K562 (cell line): Measurements from ENCODE around the gene CPM.

ENCODE experiments used
- CHD2 ChIP-seq: IDR thresholded peaks from 2 replicates; pipeline ENCODE4 v1.6.1; 2011; ENCODE audit warnings: low read depth, low read length
- CREB1 ChIP-seq, 2 experiments: sonication (generic) in 1 of 2; formaldehyde crosslinking in 1 of 2; IDR thresholded peaks; 2 replicates each; pipeline versions ENCODE4 v1.6.1 to v1.8.0; 2012 to 2022; ENCODE audit warnings: inconsistent platforms in 1 of 2, mild to moderate bottlenecking in 1 of 2, missing genetic modification reagents in 1 of 2, moderate library complexity in 1 of 2
- CTCF ChIP-seq, 3 experiments: IDR thresholded peaks in 2 of 3; conservative IDR thresholded peaks in 1 of 3; 2 replicates each; pipeline ENCODE4 v1.5.1; 2011 to 2012; ENCODE audit warnings: low read length in 3 of 3, mild to moderate bottlenecking in 3 of 3, control low read depth in 2 of 3, improper control_type of control experiment in 1 of 3, inconsistent platforms in 1 of 3, low read depth in 1 of 3, mixed read lengths in 1 of 3, moderate library complexity in 1 of 3; ENCODE audit not compliant: insufficient read depth in 2 of 3
- E2F4 ChIP-seq: sonication (generic); formaldehyde crosslinking; IDR thresholded peaks from 2 replicates; pipeline ENCODE4 v1.8.0; 2022; ENCODE audit warnings: mild to moderate bottlenecking, low read depth, missing genetic modification reagents
- ETV6 ChIP-seq, 3 experiments: fragments of 150-350 bp in 1 of 3; sonication (generic) in 1 of 3; formaldehyde crosslinking in 1 of 3; IDR thresholded peaks; 2 replicates each; pipeline versions ENCODE4 v1.6.1 to v1.8.0; 2014 to 2022; ENCODE audit warnings: borderline replicate concordance in 2 of 3, low read depth in 2 of 3, antibody characterized with exemption in 1 of 3, low read length in 1 of 3, mild to moderate bottlenecking in 1 of 3, missing genetic modification reagents in 1 of 3
- MYBL2 ChIP-seq, 2 experiments: fragments of 450-650 bp in 1 of 2; sonication (generic) in 1 of 2; formaldehyde crosslinking in 1 of 2; IDR thresholded peaks; 2 replicates each; pipeline versions ENCODE4 v1.6.1 to v1.8.1; 2017 to 2022; ENCODE audit warnings: borderline replicate concordance in 1 of 2, inconsistent platforms in 1 of 2, low read depth in 1 of 2, mild to moderate bottlenecking in 1 of 2, missing genetic modification reagents in 1 of 2, moderate library complexity in 1 of 2
- NR4A1 ChIP-seq, 2 experiments: fragments of 250-450 bp in 1 of 2; fragments of 450-650 bp in 1 of 2; sonication (Bioruptor Pico) in 1 of 2; IDR thresholded peaks; 2 replicates each; pipeline versions ENCODE4 v1.4.0 to v1.6.1; 2016 to 2020; ENCODE audit warnings: mild to moderate bottlenecking in 2 of 2, missing compliant biosample characterization in 1 of 2, missing genetic modification characterization in 1 of 2, moderate library complexity in 1 of 2
- RCOR1 ChIP-seq, 2 experiments: IDR thresholded peaks; 2 replicates each; pipeline ENCODE4 v1.6.1; 2012; ENCODE audit warnings: low read depth in 2 of 2, low read length in 2 of 2, borderline replicate concordance in 1 of 2, improper control_type of control experiment in 1 of 2
- ZC3H8 ChIP-seq: fragments of 450-650 bp; IDR thresholded peaks from 2 replicates; pipeline ENCODE4 v1.6.1; 2017

GRCh38 chr12:68841717-68842116 is 91.3 kb downstream of the CPM start:
- TF ChIP-seq ETV6 (IDR thresholded peaks at IDR 0.05; ENCODE audit: borderline replicate concordance in 1 of 2, low read depth in 2 of 2, low read length in 1 of 2) (no peak), ETV6 (CRISPR knock-in tag; IDR thresholded peaks at IDR 0.05; ENCODE audit: borderline replicate concordance) (no peak), RCOR1 (IDR thresholded peaks at IDR 0.05; ENCODE audit: borderline replicate concordance in 1 of 2, low read depth in 2 of 2, low read length in 2 of 2) (no peak), MYBL2 (IDR thresholded peaks at IDR 0.05; ENCODE audit: low read depth) (no peak), MYBL2 (CRISPR knock-in tag; IDR thresholded peaks at IDR 0.05; ENCODE audit: borderline replicate concordance) (no peak), CREB1 (IDR thresholded peaks at IDR 0.05) (no peak), CREB1 (CRISPR knock-in tag; IDR thresholded peaks at IDR 0.05) (no peak), CTCF (IDR thresholded peaks at IDR 0.05 in 2 of 3, conservative IDR thresholded peaks at IDR 0.05 in 1 of 3; ENCODE audit: insufficient read depth in 2 of 3, low read depth in 1 of 3, low read length in 3 of 3) (no peak), ZC3H8 (no peak), E2F4 (CRISPR knock-in tag) (no peak), CHD2 (no peak), NR4A1 (CRISPR knock-in tag; IDR thresholded peaks at IDR 0.05) (no peak), NR4A1 (tag; IDR thresholded peaks at IDR 0.05) (no peak)
